ENCODE results near the gene ITSN2.

DNA sequence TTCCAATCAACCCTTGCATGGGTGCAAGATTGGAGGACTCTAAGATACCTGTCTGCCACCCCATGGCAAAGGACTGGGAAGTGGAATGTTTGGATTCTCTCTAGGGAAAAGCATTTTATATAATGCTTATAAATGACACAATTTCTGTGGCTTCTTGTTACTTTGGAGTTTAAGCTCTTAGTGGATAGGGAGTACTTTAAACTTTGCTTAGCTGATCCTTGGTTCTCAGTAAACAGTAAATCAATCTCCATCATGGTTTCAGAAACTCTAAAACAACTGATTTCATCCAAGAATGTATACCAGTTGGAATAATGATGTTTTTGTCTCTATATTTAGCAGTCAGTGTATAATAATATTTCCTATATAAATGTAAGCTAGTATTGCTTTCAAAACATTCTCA is 199.6 kb downstream of the ITSN2 start:
- TF ChIP-seq POLR2A (IDR thresholded peaks at IDR 0.05; ENCODE audit: low read length) (no peak), GATA1 (IDR thresholded peaks at IDR 0.05; ENCODE audit: low read depth, low read length) (no peak)
